HT-29 (cell line): ENCODE data around the gene GATA2. TPM values are rescaled to one million over a fixed set of nuclear protein-coding genes. Genes with fewer than 3 reads are reported as not detected.

Experiments used
- DNase-seq: peaks from one replicate; pipeline ENCODE4 v3.0.0-alpha.2; 2015; ENCODE audit warnings: low spot score
- total RNA-seq: library from RNA; depleted of rRNA; stranded (reverse); fragments of >200 nt; shearing (Covaris generic); gene quantifications from 2 replicates; pipeline ENCODE4 v1.2.3, GENCODE V29; 2014

GATA2 gene
- total RNA-seq, 1 experiment from 2014 or later = 123 TPM

GRCh38 chr3:128502712-128503111 is 9.7 kb upstream of the GATA2 start:
- DNase-seq = no peak

- DNase-seq = no peak
Observed at GRCh38 chr3:128501431-128501830, 8.4 kb upstream of the GATA2 start.

GRCh38 chr3:128500556-128500955 is 7.6 kb upstream of the GATA2 start:
- DNase-seq = no peak

DNA sequence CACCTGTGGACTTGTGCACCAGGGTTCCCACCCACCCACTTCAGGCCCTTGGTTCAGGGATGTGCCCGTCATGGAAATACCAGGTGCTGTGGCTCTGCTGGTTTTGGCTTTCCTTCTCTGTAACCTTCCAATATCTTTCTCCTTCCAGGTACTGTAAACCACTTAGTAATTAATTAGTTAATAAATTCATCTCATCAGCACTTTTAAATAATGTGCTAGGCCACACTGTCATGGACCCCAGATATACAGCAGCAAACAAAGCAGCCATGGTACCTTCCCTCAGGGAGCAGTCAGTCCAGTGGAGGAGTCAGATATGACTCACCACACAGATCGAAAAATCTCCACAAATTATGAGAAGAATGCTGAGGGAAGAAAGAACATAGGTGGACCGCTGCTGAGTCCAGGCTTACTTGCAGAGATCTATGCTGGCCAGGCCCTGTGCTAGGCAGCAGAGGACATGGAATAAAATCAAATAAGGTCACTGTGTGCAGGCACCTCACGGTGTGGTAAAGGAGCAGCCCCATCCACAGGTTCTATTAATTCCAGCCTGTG is 6.8 kb upstream of the GATA2 start:
- no peak for DNase-seq

DNA sequence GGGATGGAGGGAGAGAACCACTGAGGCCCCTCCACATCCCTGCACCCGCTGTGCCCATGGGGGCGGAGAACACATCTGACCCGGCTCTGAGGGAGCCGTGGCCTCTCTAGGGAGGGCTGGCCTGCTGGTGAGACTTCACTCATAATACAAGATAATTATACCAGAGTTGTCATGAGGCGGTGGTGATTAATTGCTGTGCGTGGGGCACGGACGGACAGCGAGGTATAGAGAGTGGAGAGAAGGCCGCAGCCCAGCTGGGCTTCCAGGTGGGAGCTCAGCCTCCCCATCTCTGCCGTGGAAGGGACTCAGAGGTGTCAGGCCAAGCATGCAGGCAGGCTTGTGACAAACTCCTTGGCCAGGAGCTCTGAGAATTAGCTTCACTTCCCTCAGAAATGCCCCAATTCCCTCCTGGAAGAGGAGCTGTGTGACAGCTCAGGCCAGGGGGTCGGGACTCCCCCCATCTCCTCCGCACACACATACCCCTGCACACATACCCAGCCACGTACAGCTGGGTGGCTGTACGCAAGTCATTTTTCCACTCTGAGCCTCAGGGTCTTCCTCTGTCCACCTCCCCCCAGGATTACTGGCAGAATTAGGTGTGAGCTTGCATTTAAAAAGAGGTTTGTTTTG is 6.0 kb upstream of the GATA2 start:
- DNase-seq = no peak

GRCh38 chr3:128498127-128498626 is 5.2 kb upstream of the GATA2 start:
- DNase-seq = no peak

GRCh38 chr3:128497305-128498126 is 4.5 kb upstream of the GATA2 start:
- peak; percentile 85 for DNase-seq

- no peak for DNase-seq
Observed at GRCh38 chr3:128496602-128497304, 3.8 kb upstream of the GATA2 start.

- DNase-seq = no peak
Observed at GRCh38 chr3:128496019-128496601, 3.1 kb upstream of the GATA2 start.

DNA sequence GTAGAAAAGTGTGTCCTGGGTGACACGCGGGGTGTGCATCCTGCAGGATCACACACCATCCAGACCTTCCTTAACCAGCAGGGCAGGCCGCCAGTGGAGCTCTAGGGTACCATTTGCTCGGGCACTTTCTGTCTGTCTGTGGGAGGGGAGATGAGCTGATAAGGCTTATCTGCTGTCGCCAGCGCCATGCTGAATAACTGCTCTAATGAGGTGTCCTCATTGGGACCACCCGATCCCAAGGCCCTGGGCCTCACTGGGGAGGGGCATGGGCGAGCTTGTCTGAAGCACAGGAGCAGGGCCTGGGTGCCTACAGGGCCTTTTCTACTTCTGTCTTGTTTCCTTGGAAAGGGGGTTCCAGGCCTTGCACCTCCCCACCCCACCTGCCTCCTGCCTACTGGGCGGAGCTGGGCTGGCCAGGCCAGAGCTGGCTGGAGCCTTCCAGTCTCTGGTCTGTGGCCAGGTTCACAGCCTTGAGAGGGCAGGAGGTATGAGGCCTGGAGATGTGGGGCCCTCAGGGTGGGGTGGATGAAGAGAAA is 2.5 kb upstream of the GATA2 start:
- peak; percentile 38 for DNase-seq

- DNase-seq = no peak
Observed at GRCh38 chr3:128494367-128494650, 1.3 kb upstream of the GATA2 start.

DNA sequence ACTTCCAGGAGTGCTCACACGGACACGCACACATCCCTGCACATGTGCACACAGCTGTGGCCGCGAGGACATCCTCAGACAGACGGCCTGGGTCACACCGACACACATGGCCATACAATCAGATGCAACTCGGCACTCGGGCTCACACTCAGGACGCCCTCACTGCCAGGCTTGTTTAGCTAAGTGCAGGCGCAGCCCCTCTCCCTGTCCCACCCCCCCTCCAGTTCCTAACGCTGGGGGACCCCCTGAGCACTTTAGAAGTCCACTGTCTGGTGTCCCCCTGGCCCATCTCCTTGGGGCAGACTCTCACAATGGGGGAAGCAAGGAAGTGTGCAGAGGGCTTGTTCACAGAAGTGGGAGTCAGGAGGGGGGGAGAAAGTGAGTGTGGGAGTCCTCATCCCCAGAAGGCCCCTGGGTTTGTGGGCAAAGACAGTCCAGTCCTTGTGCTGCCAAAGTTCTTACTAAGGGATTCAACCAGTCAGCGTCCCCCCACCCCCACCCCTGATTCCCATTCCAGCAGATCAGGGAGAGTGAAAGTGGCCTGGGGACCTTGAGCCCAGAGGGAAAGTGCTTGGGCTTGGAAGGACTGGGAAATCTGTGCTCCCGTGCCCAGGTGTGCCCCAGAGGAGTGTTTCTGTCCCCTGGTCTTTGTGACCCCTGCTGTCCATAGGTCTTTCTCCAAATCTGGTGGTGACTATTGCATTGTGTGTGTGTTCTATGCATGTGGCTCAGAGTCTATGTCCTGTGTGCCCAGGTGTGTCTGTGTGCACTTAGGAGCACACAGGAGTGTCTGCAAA is 767 bp upstream of the GATA2 start:
- no peak for DNase-seq

DNA sequence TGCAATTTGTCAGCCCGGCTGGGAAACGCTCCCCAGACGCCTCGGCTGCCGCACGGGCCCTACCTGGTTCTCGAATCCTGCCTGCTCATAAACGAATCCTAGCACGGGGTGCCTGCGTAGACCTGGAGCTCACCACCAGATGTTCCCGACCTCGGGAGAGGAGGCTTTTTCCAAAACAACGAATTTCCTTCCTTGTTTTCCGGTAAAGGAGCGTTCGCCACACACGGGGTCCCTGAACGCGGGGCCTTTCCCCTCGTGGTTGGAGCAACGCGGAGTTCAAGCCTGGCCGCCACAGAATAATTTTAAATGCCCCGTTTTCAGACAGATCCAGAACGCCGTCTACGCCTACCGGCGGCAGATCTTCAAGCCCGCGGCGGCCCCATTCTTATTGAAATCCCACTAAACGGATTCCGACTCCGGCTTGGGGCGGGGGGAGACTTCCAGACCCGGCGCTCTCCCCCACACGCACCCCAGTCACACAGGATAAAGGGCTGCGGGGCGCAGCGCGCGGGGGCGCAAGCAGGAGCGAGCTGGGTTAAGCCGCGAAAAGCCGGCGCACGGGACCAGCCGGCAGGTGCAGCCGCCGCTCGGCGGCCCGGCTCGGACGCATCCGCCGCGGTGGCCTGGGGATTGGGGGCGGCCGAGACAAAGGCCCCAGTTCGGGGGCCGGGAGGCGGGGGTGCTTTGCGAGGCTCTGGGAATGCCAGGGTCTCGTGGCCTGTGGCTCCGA is 895 bp downstream of the GATA2 start:
- DNase-seq = no peak

GRCh38 chr3:128491691-128491940 is 1.4 kb downstream of the GATA2 start:
- no peak for DNase-seq

DNA sequence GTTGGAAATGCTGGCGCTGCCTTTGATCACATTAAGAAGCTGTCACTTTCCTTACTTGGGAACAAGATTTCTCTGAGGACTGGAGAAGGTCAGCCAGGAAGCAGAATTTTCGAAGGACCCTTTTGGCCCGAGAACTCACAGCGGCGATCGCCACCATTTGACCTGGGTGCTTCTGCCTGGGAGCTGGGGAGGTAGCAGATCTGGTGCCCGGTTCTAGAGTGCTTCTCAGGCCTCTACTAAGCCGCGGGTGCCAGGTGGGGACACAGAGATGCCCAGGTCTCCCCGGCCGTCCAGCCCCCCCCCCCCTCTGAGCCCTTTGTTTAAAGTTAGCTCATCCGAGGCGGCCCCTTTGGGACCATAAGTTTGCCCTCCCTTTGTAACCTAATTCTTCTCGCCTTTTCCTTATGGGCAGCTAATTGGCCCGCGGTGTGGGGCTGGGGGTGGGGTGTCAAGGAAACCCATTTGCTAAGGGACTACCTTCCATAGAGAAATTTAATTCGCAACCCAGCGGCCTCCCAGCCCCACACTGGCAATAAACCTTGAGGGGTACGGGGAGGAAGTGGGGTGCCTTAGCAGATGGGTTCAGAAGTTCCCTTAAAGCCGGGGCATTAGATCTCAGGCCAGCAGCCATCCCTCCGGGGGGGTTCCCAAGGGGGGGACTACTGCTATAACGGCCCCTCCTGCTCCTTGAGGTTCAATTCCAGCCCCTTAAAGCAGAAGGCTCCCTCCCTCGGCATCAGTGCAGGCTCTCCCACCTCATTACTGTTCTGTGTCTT is 1.9 kb downstream of the GATA2 start:
- no peak for DNase-seq

DNA sequence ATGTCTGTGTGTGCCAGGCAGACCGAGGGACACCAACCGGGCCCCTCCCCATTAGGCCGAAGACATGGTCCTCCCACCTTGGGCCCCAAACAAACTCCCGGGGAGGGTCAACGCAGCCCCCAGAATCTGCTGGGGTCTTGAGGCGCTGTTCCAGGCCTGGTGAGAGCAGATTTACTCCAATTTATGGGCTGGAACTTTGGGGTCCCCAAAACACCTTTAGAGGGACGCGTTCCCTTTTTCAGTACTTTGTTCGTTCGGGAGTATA is 2.4 kb downstream of the GATA2 start:
- no peak for DNase-seq

GRCh38 chr3:128489927-128490649 is 2.9 kb downstream of the GATA2 start:
- DNase-seq = peak; percentile 72

DNA sequence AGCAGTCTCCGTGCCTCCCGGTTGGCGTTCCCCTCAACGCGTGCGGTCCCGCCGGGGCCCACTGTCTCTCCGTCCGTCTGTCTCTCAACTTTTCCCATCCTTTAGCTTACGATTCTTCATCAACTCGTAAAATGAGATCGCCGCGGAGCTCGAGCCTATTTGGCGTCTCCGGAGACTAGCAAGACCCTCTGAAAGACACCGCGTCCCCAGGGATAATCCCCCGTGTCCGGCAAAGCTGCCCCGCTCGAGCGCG is 3.4 kb downstream of the GATA2 start:
- DNase-seq = no peak

DNA sequence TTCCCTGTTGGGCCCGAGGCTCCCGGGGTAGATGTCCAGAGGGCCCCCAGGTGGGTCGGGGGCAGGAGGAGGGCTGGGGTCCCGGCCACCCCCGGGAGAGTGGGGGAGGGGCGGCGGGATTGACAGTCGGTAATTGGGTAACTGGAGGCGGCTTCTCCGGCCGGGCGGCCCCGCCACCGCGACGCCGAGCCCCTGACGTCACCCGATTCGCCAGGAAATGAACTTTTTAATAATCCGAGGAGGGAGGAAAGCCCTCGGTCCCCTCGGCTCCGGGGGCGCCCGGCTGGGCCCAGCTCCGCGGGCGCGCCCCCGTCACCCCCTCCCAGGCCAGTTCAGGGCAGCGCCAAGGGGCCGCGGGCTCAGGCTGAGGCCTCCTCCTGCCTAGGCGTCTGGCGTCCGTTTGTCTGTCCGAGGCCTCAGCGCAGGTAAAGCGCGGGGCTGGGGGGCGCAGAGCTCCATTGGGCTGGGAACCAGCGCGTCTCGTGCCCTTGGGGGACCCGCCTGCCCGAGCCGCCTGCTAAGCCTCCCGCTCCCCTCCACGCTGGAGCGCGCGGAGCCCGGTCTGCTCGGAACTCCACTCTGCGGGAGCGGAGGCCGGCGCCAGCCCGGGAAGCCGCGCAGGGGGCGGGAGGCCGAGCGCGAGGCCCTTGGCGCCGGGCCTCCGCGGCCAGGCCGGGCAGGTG is 3.9 kb downstream of the GATA2 start:
- DNase-seq = peak; percentile 72
